ENCODE results near the gene PTRH2. TPM values are rescaled to one million over a fixed set of nuclear protein-coding genes. Genes with fewer than 3 reads are reported as not detected.

Gene PTRH2
- total RNA-seq, 1 donor from 2014 or later: 34.0 TPM

DNA sequence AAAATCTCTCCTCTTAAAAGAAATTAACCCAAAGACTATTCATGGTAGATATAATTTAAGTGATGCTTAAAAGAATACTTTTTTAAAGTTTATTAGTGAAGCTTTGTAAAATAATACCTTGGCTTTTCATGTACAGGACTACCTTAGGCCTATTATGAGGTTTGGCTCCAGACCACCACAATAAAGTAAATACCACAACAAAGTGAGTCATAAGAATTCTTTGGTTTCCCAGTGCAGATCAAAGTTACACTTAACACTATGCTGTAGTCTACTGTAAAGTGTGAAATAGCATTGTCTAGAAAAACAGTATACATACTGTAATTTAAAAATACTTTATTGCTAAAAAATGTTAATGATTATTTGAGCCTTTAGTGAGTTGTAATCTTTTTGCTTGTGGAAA is 55.9 kb downstream of the PTRH2 start:
- FAIRE-seq (no peak), DNase-seq (ENCODE audit: low read depth) (peak; percentile 22)
- TF ChIP-seq CTCF (IDR thresholded peaks at IDR 0.05; ENCODE audit: insufficient read depth, low read length, severe bottlenecking): no peak
- Histone ChIP-seq H3K4me3 (ENCODE audit: low read depth, low read length) (no peak overlapping the region), H3K27me3 (ENCODE audit: control insufficient read depth, insufficient read depth, low read length) (no peaks in the 10 kb centered on the region), H3K36me3 (ENCODE audit: control insufficient read depth, insufficient read depth, low read length) (peaks cover 24% of the 10 kb centered on the region)

DNA sequence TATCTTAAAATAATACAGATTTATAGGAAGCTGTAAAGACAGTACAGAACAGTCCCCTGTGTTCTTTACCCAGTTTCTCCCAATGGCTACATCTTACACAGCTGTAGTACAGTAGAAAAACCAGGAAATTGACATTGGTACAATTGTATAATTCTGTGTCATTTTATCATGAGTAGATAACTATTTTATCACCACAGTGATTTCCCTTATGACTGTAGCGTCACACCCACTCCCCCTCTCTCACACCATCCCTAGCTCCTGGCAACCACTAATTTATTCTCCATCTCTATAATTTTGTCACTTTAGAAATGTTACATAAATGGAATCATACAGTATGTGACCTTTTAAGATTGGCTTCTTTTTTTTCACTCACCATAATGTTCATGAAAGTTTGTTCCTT is 56.6 kb downstream of the PTRH2 start:
- Histone ChIP-seq H3K27me3 (ENCODE audit: control insufficient read depth, insufficient read depth, low read length) (no peaks in the 10 kb centered on the region), H3K4me3 (ENCODE audit: low read depth, low read length) (no peak overlapping the region), H3K36me3 (ENCODE audit: control insufficient read depth, insufficient read depth, low read length) (peaks cover 26% of the 10 kb centered on the region)
- DNase-seq (ENCODE audit: low read depth) (no peak), FAIRE-seq (no peak)
- no peak for TF ChIP-seq CTCF (IDR thresholded peaks at IDR 0.05; ENCODE audit: insufficient read depth, low read length, severe bottlenecking)

- no peak for FAIRE-seq
- no peaks in the 10 kb centered on the region for H3K27me3 ChIP-seq (ENCODE audit: control insufficient read depth, insufficient read depth, low read length)
- TF ChIP-seq CTCF (IDR thresholded peaks at IDR 0.05; ENCODE audit: insufficient read depth, low read length, severe bottlenecking): no peak
Measured at GRCh38 chr17:59649886-59650285, 57.3 kb downstream of the PTRH2 start.

More at GRCh38 chr17:59649886-59650285, 57.3 kb downstream of the PTRH2 start:
- Histone ChIP-seq H3K36me3 (ENCODE audit: control insufficient read depth, insufficient read depth, low read length) (peaks cover 25% of the 10 kb centered on the region), H3K4me3 (ENCODE audit: low read depth, low read length) (no peak overlapping the region)
- no peak for DNase-seq (ENCODE audit: low read depth)

Other genes with a start within 250 kb of the PTRH2 start
- 29.3 and 37.6 TPM in 2 replicates for gene DHX40, start 141.8 kb downstream of the PTRH2 start, total RNA-seq
- gene CLTC, start 87.5 kb downstream of the PTRH2 start, total RNA-seq: 251 and 258 TPM in 2 replicates
- gene VMP1, start 224 bp upstream of the PTRH2 start, total RNA-seq: 120 and 141 TPM in 2 replicates
- 7.6 TPM in 2 replicates for gene TUBD1, start 185.5 kb upstream of the PTRH2 start, total RNA-seq
- 37.1 and 39.0 TPM in 2 replicates for gene RPS6KB1, start 185.7 kb upstream of the PTRH2 start, total RNA-seq